ENCODE measurements around the gene MERTK. TPM values are rescaled to one million over a fixed set of nuclear protein-coding genes. Genes with fewer than 3 reads are reported as not detected.

The MERTK gene
- total and polyA plus RNA-seq, 2 of the 13 experiments (the other 11 are each of a cell fraction or from before 2014, with no cell fraction given): 37.3 to 44.7 TPM

GRCh38 chr2:111898703-111899514 is 502 bp downstream of the MERTK start (continued):
- TF ChIP-seq ZNF460 (CRISPR knock-in tag; IDR thresholded peaks at IDR 0.05; ENCODE audit: borderline replicate concordance) (no peak; the same call in 1 of the 2 replicates), THAP11 (CRISPR knock-in tag; IDR thresholded peaks at IDR 0.05) (no peak), NCOR1 (IDR thresholded peaks at IDR 0.05; ENCODE audit: borderline replicate concordance, low read length) (no peak), ZFAT (CRISPR knock-in tag; conservative IDR thresholded peaks at IDR 0.05) (no peak), NR2F6 (IDR thresholded peaks at IDR 0.05) (no peak), NR2F6 (CRISPR knock-in tag; IDR thresholded peaks at IDR 0.05) (peak; percentile 36; the same call in 1 of the 2 replicates), ZNF597 (CRISPR knock-in tag; IDR thresholded peaks at IDR 0.05) (no peak), CCDC6 (CRISPR knock-in tag; IDR thresholded peaks at IDR 0.05) (peak; percentile 62), ZKSCAN5 (CRISPR knock-in tag; IDR thresholded peaks at IDR 0.05) (no peak), XRCC5 (optimal IDR thresholded peaks at IDR 0.05; ENCODE audit: low read length) (no peak), NFE2L1 (CRISPR knock-in tag; IDR thresholded peaks at IDR 0.05; ENCODE audit: borderline replicate concordance) (peak; percentile 54; the same call in 1 of the 2 replicates), ZBTB8A (CRISPR knock-in tag; IDR thresholded peaks at IDR 0.05; ENCODE audit: borderline replicate concordance, low read depth) (peak; percentile 68), GZF1 (CRISPR knock-in tag; IDR thresholded peaks at IDR 0.05) (peak; percentile 45), CBX1 (IDR thresholded peaks at IDR 0.05; ENCODE audit: low read depth) (no peak), GMEB2 (CRISPR knock-in tag; IDR thresholded peaks at IDR 0.05; ENCODE audit: low read depth) (no peak), E2F5 (CRISPR knock-in tag; conservative IDR thresholded peaks at IDR 0.05) (peak; percentile 5; the same call in 1 of the 2 replicates), ZNF33A (CRISPR knock-in tag; IDR thresholded peaks at IDR 0.05; ENCODE audit: borderline replicate concordance) (peak; percentile 11; the same call in 1 of the 2 replicates), ZBTB37 (CRISPR knock-in tag; IDR thresholded peaks at IDR 0.05) (no peak), FOXK2 (IDR thresholded peaks at IDR 0.05) (no peak), CCAR2 (optimal IDR thresholded peaks at IDR 0.05; ENCODE audit: low read depth, low read length) (no peak), USF2 (IDR thresholded peaks at IDR 0.05; ENCODE audit: low read depth, low read length) (no peak), USF2 (CRISPR knock-in tag; IDR thresholded peaks at IDR 0.05; ENCODE audit: borderline replicate concordance) (no peak), ZNF616 (CRISPR knock-in tag; IDR thresholded peaks at IDR 0.05; ENCODE audit: low read depth) (peak; percentile 80; the same call in 1 of the 2 replicates), ZNF326 (CRISPR knock-in tag; IDR thresholded peaks at IDR 0.05; ENCODE audit: borderline replicate concordance) (no peak)
